ENCODE results near the gene ST6GALNAC6.

GRCh38 chr9:127903557-127904475 is 4.4 kb upstream of the ST6GALNAC6 start:
- TF ChIP-seq EZH2 (IDR thresholded peaks at IDR 0.05; ENCODE audit: borderline replicate concordance, insufficient read depth, low read length, poor library complexity, severe bottlenecking), result no peak
- no peak for TF ChIP-seq REST (IDR thresholded peaks at IDR 0.05; ENCODE audit: borderline replicate concordance)
- TF ChIP-seq, protein P1, sequence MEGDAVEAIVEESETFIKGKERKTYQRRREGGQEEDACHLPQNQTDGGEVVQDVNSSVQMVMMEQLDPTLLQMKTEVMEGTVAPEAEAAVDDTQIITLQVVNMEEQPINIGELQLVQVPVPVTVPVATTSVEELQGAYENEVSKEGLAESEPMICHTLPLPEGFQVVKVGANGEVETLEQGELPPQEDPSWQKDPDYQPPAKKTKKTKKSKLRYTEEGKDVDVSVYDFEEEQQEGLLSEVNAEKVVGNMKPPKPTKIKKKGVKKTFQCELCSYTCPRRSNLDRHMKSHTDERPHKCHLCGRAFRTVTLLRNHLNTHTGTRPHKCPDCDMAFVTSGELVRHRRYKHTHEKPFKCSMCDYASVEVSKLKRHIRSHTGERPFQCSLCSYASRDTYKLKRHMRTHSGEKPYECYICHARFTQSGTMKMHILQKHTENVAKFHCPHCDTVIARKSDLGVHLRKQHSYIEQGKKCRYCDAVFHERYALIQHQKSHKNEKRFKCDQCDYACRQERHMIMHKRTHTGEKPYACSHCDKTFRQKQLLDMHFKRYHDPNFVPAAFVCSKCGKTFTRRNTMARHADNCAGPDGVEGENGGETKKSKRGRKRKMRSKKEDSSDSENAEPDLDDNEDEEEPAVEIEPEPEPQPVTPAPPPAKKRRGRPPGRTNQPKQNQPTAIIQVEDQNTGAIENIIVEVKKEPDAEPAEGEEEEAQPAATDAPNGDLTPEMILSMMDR (IDR thresholded peaks at IDR 0.05; ENCODE audit: poor library complexity, severe bottlenecking), result no peak
- no peak for TF ChIP-seq POLR2AphosphoS5 (IDR thresholded peaks at IDR 0.05)
- TF ChIP-seq EP300 (conservative IDR thresholded peaks at IDR 0.05; ENCODE audit: poor library complexity, severe bottlenecking), result no peak
- TF ChIP-seq TAF1 (IDR thresholded peaks at IDR 0.05; ENCODE audit: low read depth), result no peak
- TF ChIP-seq RAD21 (conservative IDR thresholded peaks at IDR 0.05), result no peak
- no peak for TF ChIP-seq SMC3 (conservative IDR thresholded peaks at IDR 0.05; ENCODE audit: poor library complexity)
- no peak for TF ChIP-seq MXI1 (conservative IDR thresholded peaks at IDR 0.05; ENCODE audit: poor library complexity, severe bottlenecking)

Measured in neural cell (in vitro differentiated cells).